Effector memory CD4-positive, alpha-beta T cell (primary cell): Measurements from ENCODE around the gene CTNND2.

ENCODE experiments used
- DNase-seq, 3 donors: peaks; one replicate each; pipeline ENCODE4 v3.0.0-alpha.2; 2020
- H3K27ac ChIP-seq: 2 replicates; pipeline ENCODE4 v1.7.0; 2013; ENCODE audit warnings: mild to moderate bottlenecking, low read length, moderate library complexity; ENCODE audit not compliant: insufficient read depth, poor library complexity, severe bottlenecking
- H3K27me3 ChIP-seq: replicated peaks from 2 replicates; pipeline ENCODE4 v1.7.0; 2013; ENCODE audit warnings: mild to moderate bottlenecking, low read length; ENCODE audit not compliant: insufficient read depth, control insufficient read depth, poor library complexity, severe bottlenecking
- H3K36me3 ChIP-seq: 2 replicates; pipeline ENCODE4 v1.7.0; 2013; ENCODE audit warnings: mild to moderate bottlenecking, low read length, moderate library complexity; ENCODE audit not compliant: control insufficient read depth, insufficient read depth
- H3K4me1 ChIP-seq: 2 replicates; pipeline ENCODE4 v1.7.0; 2013; ENCODE audit warnings: low read length, mild to moderate bottlenecking; ENCODE audit not compliant: control insufficient read depth, insufficient read depth, poor library complexity, severe bottlenecking
- H3K4me3 ChIP-seq: 2 replicates; pipeline ENCODE4 v1.7.0; 2013; ENCODE audit warnings: low read length, low read depth, mild to moderate bottlenecking; ENCODE audit not compliant: insufficient read depth, poor library complexity, severe bottlenecking
- H3K9me3 ChIP-seq: 2 replicates; pipeline ENCODE4 v1.7.0; 2013; ENCODE audit warnings: mild to moderate bottlenecking, low read length, moderate library complexity; ENCODE audit not compliant: control insufficient read depth

CTNND2 gene

GRCh38 chr5:11557063-11557462, 347.2 kb downstream of the CTNND2 start:
- Histone ChIP-seq H3K9me3 (no peaks in the 10 kb centered on the region), H3K27me3 (no peaks in the 10 kb centered on the region), H3K27ac (no peak overlapping the region), H3K4me3 (no peak overlapping the region), H3K36me3 (no peaks in the 10 kb centered on the region), H3K4me1 (no peaks in the 10 kb centered on the region)
- DNase-seq: no peak

GRCh38 chr5:11555171-11555570, 349.1 kb downstream of the CTNND2 start:
- Histone ChIP-seq H3K4me3 (no peak overlapping the region), H3K27ac (no peak overlapping the region), H3K9me3 (no peaks in the 10 kb centered on the region), H3K27me3 (no peaks in the 10 kb centered on the region), H3K4me1 (no peaks in the 10 kb centered on the region), H3K36me3 (no peaks in the 10 kb centered on the region)
- no peak for DNase-seq

- Histone ChIP-seq H3K4me1 (no peaks in the 10 kb centered on the region), H3K27me3 (no peaks in the 10 kb centered on the region), H3K27ac (no peak overlapping the region), H3K9me3 (no peaks in the 10 kb centered on the region), H3K36me3 (no peaks in the 10 kb centered on the region), H3K4me3 (no peak overlapping the region)
- no peak for DNase-seq
Observed at GRCh38 chr5:11547730-11548129, 356.5 kb downstream of the CTNND2 start.

- DNase-seq: no peak
- H3K4me1 ChIP-seq: no peaks in the 10 kb centered on the region
- no peaks in the 10 kb centered on the region for H3K36me3 ChIP-seq
- no peak overlapping the region for H3K4me3 ChIP-seq
- no peaks in the 10 kb centered on the region for H3K9me3 ChIP-seq
- H3K27ac ChIP-seq: no peak overlapping the region
- H3K27me3 ChIP-seq: no peaks in the 10 kb centered on the region
Observed at GRCh38 chr5:11547140-11547539, 357.1 kb downstream of the CTNND2 start.

GRCh38 chr5:11540112-11540511, 364.1 kb downstream of the CTNND2 start:
- no peak for DNase-seq
- H3K4me3 ChIP-seq: no peak overlapping the region
- no peaks in the 10 kb centered on the region for H3K4me1 ChIP-seq
- no peaks in the 10 kb centered on the region for H3K27me3 ChIP-seq
- H3K9me3 ChIP-seq: no peaks in the 10 kb centered on the region
- no peak overlapping the region for H3K27ac ChIP-seq
- H3K36me3 ChIP-seq: no peaks in the 10 kb centered on the region

- Histone ChIP-seq H3K4me1 (no peaks in the 10 kb centered on the region), H3K9me3 (no peaks in the 10 kb centered on the region), H3K4me3 (no peak overlapping the region), H3K36me3 (no peaks in the 10 kb centered on the region), H3K27ac (no peak overlapping the region), H3K27me3 (no peaks in the 10 kb centered on the region)
- DNase-seq: no peak
Observed at GRCh38 chr5:11531811-11532555, 372.3 kb downstream of the CTNND2 start.

GRCh38 chr5:11528720-11529119, 375.5 kb downstream of the CTNND2 start:
- DNase-seq: no peak
- Histone ChIP-seq H3K4me3 (no peak overlapping the region), H3K9me3 (no peaks in the 10 kb centered on the region), H3K36me3 (no peaks in the 10 kb centered on the region), H3K4me1 (no peaks in the 10 kb centered on the region), H3K27ac (no peak overlapping the region), H3K27me3 (no peaks in the 10 kb centered on the region)

- H3K27me3 ChIP-seq: no peaks in the 10 kb centered on the region
- H3K27ac ChIP-seq: no peak overlapping the region
- H3K9me3 ChIP-seq: no peaks in the 10 kb centered on the region
- no peaks in the 10 kb centered on the region for H3K36me3 ChIP-seq
- no peaks in the 10 kb centered on the region for H3K4me1 ChIP-seq
- DNase-seq: no peak
- H3K4me3 ChIP-seq: no peak overlapping the region
Observed at GRCh38 chr5:11527652-11528349, 376.4 kb downstream of the CTNND2 start.

GRCh38 chr5:11525020-11525419, 379.2 kb downstream of the CTNND2 start:
- Histone ChIP-seq H3K9me3 (no peaks in the 10 kb centered on the region), H3K27me3 (no peaks in the 10 kb centered on the region), H3K4me1 (no peaks in the 10 kb centered on the region), H3K36me3 (no peaks in the 10 kb centered on the region), H3K4me3 (no peak overlapping the region), H3K27ac (no peak overlapping the region)
- DNase-seq: no peak

GRCh38 chr5:11524188-11524587, 380.1 kb downstream of the CTNND2 start:
- H3K36me3 ChIP-seq: no peaks in the 10 kb centered on the region
- DNase-seq: no peak
- no peak overlapping the region for H3K4me3 ChIP-seq

More at GRCh38 chr5:11524188-11524587, 380.1 kb downstream of the CTNND2 start:
- Histone ChIP-seq H3K27ac (no peak overlapping the region), H3K27me3 (no peaks in the 10 kb centered on the region), H3K4me1 (no peaks in the 10 kb centered on the region), H3K9me3 (no peaks in the 10 kb centered on the region)
